NB4 (cell line): ENCODE data around the gene NPIPA8.
"Not testable (repeated sequence)": the region's sequence is repeated elsewhere in the genome, so short reads cannot be mapped to it uniquely, and the experiment has no call there.

Experiments used
- POLR2A ChIP-seq: IDR thresholded peaks from 2 replicates; pipeline ENCODE4 v1.6.1; 2011; ENCODE audit warnings: mild to moderate bottlenecking; ENCODE audit not compliant: insufficient read length; ENCODE audit errors: extremely low read depth
- TF ChIP-seq, protein P1 (sequence below): IDR thresholded peaks from 2 replicates; pipeline ENCODE4 v1.6.1; 2011; ENCODE audit warnings: low read depth, low read length
- TF ChIP-seq, protein P2 (sequence below): IDR thresholded peaks from one replicate; pipeline ENCODE4 v1.5.1; 2012; ENCODE audit warnings: low read depth, low read length

DNA sequence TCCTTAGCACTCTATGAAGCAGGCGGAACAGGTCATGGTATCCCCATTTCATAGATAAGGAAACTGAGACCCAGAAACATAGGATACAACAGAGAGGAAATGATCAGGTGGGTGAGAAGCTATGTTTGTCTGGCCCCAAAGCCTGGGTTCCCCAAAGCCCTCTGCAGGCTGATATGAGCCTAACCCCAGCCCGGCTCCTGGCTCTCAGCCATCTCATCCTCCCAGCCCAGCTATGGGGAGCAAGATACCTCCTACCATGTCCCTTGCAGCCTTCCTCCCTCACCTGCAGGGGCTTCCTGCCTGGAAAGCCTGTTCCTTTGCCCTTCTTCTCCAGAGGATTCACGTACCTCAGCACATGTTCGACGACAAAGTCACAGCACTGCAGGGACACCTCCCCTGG, 30.5 kb downstream of the NPIPA8 start:
- TF ChIP-seq, protein P1, sequence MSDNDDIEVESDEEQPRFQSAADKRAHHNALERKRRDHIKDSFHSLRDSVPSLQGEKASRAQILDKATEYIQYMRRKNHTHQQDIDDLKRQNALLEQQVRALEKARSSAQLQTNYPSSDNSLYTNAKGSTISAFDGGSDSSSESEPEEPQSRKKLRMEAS: not testable (repeated sequence)
- TF ChIP-seq, protein P2, sequence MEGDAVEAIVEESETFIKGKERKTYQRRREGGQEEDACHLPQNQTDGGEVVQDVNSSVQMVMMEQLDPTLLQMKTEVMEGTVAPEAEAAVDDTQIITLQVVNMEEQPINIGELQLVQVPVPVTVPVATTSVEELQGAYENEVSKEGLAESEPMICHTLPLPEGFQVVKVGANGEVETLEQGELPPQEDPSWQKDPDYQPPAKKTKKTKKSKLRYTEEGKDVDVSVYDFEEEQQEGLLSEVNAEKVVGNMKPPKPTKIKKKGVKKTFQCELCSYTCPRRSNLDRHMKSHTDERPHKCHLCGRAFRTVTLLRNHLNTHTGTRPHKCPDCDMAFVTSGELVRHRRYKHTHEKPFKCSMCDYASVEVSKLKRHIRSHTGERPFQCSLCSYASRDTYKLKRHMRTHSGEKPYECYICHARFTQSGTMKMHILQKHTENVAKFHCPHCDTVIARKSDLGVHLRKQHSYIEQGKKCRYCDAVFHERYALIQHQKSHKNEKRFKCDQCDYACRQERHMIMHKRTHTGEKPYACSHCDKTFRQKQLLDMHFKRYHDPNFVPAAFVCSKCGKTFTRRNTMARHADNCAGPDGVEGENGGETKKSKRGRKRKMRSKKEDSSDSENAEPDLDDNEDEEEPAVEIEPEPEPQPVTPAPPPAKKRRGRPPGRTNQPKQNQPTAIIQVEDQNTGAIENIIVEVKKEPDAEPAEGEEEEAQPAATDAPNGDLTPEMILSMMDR: not testable (repeated sequence)
- TF ChIP-seq POLR2A: not testable (repeated sequence)
